GM12892 (cell line): ENCODE results near the gene HDAC4.

Source experiments
- POLR2A ChIP-seq: IDR thresholded peaks from 2 replicates; pipeline ENCODE4 v1.6.1; 2011; ENCODE audit warnings: low read depth, low read length, control low read depth
- POLR2AphosphoS5 ChIP-seq: IDR thresholded peaks from 2 replicates; pipeline ENCODE4 v1.6.1; 2011; ENCODE audit warnings: low read depth, low read length, control low read depth

DNA sequence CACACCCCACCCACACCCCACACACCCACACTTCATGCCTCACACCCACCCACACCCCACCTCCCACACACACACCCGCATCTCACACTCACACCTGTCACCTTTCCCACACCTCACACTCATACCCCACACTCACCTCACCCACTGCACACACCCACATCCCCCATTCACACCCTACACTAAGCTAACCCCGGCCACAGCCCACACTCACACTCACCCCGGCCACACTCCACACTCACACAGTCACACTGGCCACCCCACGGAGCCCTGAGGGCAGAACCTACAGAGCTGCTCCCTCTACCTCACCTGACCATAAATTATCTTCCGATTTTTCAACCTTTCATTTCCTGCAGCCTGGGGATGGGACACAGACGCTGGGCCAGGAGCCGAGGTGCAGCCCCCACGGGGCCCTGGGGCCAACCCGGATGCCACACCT lies 241.3 kb downstream of the HDAC4 start:
- TF ChIP-seq POLR2A = no peak
- TF ChIP-seq POLR2AphosphoS5 = no peak
